HepG2 (cell line): ENCODE results near the gene TUBA4B. TPM values are rescaled to one million over a fixed set of nuclear protein-coding genes. Genes with fewer than 3 reads are reported as not detected.
A peak's percentile ranks its signal among the peaks of the same experiment; 100 is the strongest.

ENCODE experiments used
- GPN1 ChIP-seq: sonication (generic); formaldehyde crosslinking; IDR thresholded peaks from 2 replicates; pipeline ENCODE4 v1.5.1; 2020; ENCODE audit warnings: missing genetic modification reagents, borderline replicate concordance
- HOMEZ ChIP-seq: IDR thresholded peaks from 2 replicates; pipeline ENCODE4 v1.6.1; 2016; ENCODE audit warnings: low read depth
- PAX8 ChIP-seq: sonication (generic); formaldehyde crosslinking; IDR thresholded peaks from 2 replicates; pipeline ENCODE4 v1.8.0; 2022; ENCODE audit warnings: mild to moderate bottlenecking, missing genetic modification reagents, borderline replicate concordance
- PAXIP1 ChIP-seq: sonication (generic); formaldehyde crosslinking; conservative IDR thresholded peaks from 2 replicates; pipeline ENCODE4 v1.4.0; 2020; ENCODE audit warnings: mild to moderate bottlenecking, missing genetic modification reagents, moderate library complexity
- SALL2 ChIP-seq: sonication (generic); formaldehyde crosslinking; IDR thresholded peaks from 2 replicates; pipeline ENCODE4 v1.8.1; 2023; ENCODE audit warnings: mild to moderate bottlenecking, missing genetic modification reagents, inconsistent platforms
- ZNF121 ChIP-seq: sonication (generic); formaldehyde crosslinking; IDR thresholded peaks from 2 replicates; pipeline ENCODE4 v1.5.0; 2020; ENCODE audit warnings: mild to moderate bottlenecking, missing genetic modification reagents
- ZNF17 ChIP-seq: sonication (generic); formaldehyde crosslinking; IDR thresholded peaks from 2 replicates; pipeline ENCODE4 v1.5.0; 2020; ENCODE audit warnings: mild to moderate bottlenecking, missing genetic modification reagents
- ZNF256 ChIP-seq: sonication (generic); formaldehyde crosslinking; conservative IDR thresholded peaks from 2 replicates; pipeline ENCODE4 v1.4.0; 2020; ENCODE audit warnings: missing genetic modification reagents
- ZNF430 ChIP-seq: sonication (generic); formaldehyde crosslinking; IDR thresholded peaks from 2 replicates; pipeline ENCODE4 v1.9.0; 2021; ENCODE audit warnings: mild to moderate bottlenecking, missing genetic modification reagents
- ZNF503 ChIP-seq: sonication (generic); formaldehyde crosslinking; IDR thresholded peaks from 2 replicates; pipeline ENCODE4 v1.4.0; 2020; ENCODE audit warnings: missing genetic modification reagents
- ZNF629 ChIP-seq: sonication (generic); formaldehyde crosslinking; conservative IDR thresholded peaks from 2 replicates; pipeline ENCODE4 v1.5.0; 2020; ENCODE audit warnings: missing genetic modification reagents
- ZNF777 ChIP-seq: sonication (generic); formaldehyde crosslinking; IDR thresholded peaks from 2 replicates; pipeline ENCODE4 v1.4.0; 2020; ENCODE audit warnings: missing genetic modification reagents
- polyA plus RNA-seq, 8 experiments: library from polyadenylated mRNA; depleted of rRNA in 3 of 8; stranded (reverse) in 7 of 8; unstranded in 1 of 8; fragments of >200 nt; fragmentation: Illumina TruSeq in 4 of 8; extraction: Trizol in 4 of 8; gene quantifications; 2 replicates each; pipeline versions ENCODE4 v1.2.1 to v1.2.3, GENCODE V29; 2011 to 2016; ENCODE audit warnings: low read depth in 4 of 8, missing spikeins in 1 of 8, mixed read lengths in 1 of 8; ENCODE audit not compliant: insufficient read depth in 1 of 8
- total RNA-seq, 5 experiments: library from RNA; depleted of rRNA; stranded (reverse); fragments of >200 nt; fragmentation: Illumina TruSeq; extraction: Trizol; gene quantifications; 2 replicates each; pipeline ENCODE4 v1.2.3, GENCODE V29; 2016; ENCODE audit warnings: low read depth in 1 of 5

Gene TUBA4B
- total and polyA plus RNA-seq, 2 of the 13 experiments (the other 11 are each of a cell fraction or from before 2014, with no cell fraction given) = 0.18 to 0.22 TPM

GRCh38 chr2:219230059-219230540 lies 22.9 kb upstream of the TUBA4B start (continued):
- TF ChIP-seq PAXIP1 (CRISPR knock-in tag) (no peak), ZNF121 (CRISPR knock-in tag) (no peak), ZNF430 (CRISPR knock-in tag) (0 out of 2 replicates have a peak, but pooled peaks have one; percentile 19), GPN1 (CRISPR knock-in tag) (no peak), ZNF17 (CRISPR knock-in tag) (0 out of 2 replicates have a peak, but pooled peaks have one; percentile 5), PAX8 (0 out of 2 replicates have a peak, but pooled peaks have one; percentile 55), ZNF777 (CRISPR knock-in tag) (peak; percentile 39; the same call in 1 of the 2 replicates), ZNF256 (0 out of 2 replicates have a peak, but pooled peaks have one; percentile 82), SALL2 (no peak; the same call in 1 of the 2 replicates), ZNF629 (CRISPR knock-in tag) (no peak), HOMEZ (CRISPR knock-in tag) (no peak), ZNF503 (CRISPR knock-in tag) (peak; percentile 78)
